CD1c-positive myeloid dendritic cell (primary cell): ENCODE data around the gene C7orf25.

Source experiments
- DNase-seq: peaks from one replicate; pipeline ENCODE4 v3.0.0-alpha.2; 2016; ENCODE audit errors: extremely low spot score

The C7orf25 gene

DNA sequence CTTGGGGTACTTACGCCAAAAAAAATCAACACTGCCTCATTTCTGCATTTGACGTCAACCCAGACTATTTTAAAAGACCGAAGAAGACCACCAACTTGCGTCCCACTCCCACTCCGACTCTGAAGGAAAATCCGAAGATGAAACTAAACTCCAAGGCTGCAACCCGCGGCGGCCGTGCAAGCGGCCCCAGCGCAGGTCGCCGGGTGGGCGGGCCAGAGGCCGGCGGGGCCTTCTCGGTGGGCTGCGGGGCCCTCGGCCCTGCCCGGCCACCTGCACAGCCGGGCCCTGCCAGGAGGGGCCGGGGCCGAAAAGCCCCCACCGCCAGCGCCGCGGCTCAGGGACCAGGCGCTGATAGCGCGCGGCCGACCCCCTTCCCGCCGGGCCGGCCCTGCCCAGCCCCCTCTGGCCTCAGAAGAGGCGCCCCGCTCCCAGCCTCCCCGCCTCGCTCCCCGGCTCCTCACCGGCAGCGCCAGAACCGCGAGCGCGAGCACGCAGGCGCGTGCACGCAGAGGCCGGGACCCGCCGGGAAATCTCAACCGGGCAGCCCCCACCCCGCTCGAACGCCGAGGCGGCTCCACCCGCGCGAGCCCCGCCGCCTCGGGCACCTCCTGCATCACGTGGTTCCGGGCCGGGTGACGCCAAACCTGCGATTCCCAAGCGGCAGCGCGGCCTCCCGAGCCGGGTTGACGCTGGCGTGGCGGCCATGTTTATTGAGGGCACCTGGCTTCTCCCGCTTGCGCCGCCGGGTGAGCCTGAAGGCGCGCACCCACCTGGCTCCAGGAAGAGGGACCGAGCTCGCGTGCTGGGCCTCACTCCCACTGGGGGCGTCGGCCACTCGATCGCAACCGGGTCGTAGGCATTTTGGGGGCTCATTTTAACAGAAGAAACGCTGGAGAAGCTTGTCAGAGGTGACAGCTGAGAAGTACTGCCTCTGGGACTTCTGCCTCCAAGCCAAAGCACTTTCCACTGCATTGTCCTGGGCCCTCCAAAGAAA lies at the start of gene C7orf25:
Gene C7orf25 (minus strand): TSS at position 617 of the 994 bp plus-strand sequence. CDS start 1,170 bp downstream, outside the sequence.
- peak; percentile 97 for DNase-seq

DNA sequence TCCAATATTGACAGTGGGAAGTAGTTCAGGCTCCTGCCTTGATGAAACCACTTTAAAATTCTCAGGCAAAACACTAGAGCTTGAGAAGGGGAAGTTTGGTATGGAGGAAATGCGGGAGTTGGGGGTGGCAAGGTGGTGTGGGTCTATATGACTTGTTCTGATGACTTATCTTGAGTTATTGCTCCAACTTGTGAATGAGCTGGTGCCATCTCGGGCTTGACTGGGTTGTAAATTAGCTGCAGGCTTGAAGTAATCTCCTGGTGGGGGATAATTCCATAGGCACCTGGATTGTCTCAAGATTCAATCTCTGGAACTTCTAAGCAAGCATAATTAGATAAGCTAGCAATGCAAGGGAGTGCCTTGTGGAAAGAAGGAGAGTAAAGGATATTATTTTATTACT lies 49.3 kb upstream of the C7orf25 start:
- no peak for DNase-seq

DNA sequence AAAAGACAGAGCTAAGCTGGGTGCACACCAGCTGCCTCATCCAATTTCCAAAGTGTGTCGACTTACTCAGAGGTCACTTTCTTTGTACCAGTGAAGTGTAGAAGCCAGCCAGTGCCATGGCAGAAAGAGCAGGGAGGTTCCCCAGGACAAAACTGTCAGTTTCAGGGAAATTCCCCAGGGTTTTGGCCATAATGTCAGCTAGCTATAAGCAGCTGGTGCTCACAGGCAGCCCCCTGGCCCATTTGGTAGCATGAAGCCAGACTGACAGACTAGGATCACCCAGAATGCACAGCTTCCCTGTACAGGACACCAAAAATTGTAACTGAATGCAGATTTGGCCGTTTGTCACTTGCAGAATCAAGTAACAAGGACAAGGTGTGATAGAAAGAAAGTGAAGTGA lies 48.9 kb upstream of the C7orf25 start:
- DNase-seq: no peak

DNA sequence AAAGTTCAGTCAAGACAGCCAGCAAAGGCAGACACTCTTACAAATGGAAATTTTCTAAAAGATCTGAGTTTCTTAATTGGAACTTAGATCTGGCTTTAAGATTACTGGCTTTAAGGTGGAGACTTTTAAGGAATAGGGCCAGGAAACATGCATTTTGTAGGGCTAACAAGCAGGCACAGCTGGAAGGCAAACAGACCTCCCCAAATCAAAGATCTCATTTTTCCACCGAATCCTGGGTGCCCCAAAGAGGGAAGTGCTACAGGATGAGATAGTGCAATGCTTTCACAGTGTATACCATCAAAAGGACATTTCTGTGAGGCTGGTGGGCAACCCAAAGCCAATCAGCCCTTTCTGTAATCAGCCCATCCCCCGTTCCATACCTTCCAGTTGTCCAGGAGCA lies 47.7 kb upstream of the C7orf25 start:
- no peak for DNase-seq

DNA sequence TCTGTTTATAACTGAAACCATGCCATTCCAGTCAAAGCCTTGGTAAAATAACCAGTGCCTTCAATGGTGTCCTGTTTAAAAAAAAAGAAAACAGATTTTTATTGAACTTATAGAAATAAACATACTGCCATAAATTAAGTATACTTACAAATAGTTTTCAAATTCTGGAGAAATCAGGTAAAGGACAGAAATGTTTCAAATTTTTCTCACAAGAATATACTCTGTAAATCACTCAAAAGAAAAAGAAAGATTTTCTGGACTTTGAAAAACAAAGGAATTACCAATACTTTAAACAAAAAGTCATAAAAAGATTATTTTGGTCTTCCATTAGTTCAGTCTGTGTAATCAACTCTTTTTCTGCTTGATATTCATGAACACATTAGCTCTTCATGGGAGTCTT lies 44.2 kb upstream of the C7orf25 start:
- DNase-seq: no peak

DNA sequence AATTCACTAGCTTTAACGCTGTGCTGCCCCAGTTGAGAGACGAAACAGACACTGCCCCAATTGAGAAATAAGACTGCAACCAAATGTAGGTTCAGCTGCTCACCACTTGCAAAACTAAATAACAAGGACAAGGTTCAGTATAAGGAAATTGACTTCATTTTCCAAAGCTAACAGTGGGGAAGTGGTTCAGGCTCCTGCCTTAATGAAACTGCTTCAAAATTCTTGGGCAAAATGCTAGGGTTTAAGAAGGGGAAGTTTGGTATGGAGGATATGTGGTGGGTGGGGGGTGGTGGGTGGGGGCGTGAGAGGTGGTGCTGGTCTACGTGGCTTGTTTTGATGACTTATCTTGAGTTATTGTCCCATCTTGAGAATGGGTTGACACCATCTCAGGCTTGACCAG lies 42.1 kb upstream of the C7orf25 start:
- peak; percentile 64 for DNase-seq

DNA sequence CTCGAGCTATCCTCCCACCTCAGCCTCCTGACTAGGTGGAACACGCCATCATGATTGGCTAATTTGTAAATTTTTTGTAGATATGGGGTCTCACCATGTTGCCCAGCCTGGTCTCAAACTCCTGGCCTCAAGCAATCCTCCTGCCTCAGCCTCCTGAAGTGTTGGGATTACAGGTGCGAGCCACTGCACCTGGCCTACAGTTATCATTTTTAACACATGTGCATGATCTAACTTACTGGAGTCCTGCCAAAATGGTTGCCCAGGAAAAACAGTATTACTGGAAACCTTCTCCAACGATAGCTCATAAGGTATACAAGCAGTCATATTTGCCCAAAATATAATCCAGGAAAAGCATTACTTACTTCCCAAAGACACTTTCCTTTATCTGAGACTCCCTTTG lies 40.5 kb upstream of the C7orf25 start:
- DNase-seq: no peak

DNA sequence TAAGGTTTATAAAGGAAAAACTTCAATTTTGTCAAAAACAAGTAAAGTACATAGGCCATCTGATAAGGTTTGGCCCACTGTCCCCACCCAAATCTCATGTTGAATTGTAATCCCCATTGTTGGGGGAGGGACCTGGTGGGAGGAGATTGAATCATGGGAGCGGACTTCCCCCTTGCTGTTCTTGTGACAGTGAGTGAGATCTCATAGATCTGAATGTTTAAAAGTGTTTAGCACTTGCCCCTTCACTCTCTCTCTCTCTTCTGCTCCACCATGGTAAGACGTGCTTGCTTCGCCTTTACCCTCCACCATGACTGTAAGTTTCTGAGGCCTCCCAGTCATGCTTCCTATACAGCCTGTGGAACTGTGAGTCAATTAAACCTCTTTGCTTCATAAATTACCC lies 38.5 kb upstream of the C7orf25 start:
- DNase-seq: no peak

DNA sequence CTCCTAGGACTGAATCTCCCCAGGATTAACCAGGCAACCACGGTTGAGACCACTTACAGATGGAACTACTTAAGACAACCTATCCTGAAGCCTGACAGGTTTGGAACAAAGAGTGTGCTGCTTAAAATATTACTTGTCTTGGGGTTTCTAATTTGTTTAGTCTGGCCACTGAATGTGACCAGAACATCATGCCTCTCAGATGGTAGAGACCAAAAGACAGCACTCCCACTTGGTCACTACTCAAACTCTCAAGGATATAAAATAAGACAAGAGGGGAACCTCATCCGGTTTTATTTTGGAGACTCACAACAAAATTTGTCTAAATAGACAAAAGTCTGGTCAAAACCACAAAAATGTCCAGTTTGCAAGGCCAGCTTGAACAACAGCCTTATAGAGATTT lies 35.7 kb upstream of the C7orf25 start:
- DNase-seq: no peak

DNA sequence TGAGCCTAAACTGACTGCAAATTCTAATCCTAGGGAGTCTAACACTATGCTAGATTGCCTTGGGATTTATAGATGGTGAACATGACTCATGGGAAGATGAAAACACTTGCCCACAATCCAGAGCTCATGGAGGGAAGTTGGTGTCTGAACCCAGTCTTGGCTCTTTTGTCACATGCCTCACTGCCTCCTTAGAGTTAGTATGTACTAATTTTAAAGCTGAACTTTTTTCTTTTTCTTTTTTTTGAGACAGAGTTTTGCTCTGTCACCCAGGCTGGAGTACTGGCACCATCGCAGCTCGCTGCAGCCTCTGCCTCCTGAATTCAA lies 34.7 kb upstream of the C7orf25 start:
- peak; percentile 27 for DNase-seq

DNA sequence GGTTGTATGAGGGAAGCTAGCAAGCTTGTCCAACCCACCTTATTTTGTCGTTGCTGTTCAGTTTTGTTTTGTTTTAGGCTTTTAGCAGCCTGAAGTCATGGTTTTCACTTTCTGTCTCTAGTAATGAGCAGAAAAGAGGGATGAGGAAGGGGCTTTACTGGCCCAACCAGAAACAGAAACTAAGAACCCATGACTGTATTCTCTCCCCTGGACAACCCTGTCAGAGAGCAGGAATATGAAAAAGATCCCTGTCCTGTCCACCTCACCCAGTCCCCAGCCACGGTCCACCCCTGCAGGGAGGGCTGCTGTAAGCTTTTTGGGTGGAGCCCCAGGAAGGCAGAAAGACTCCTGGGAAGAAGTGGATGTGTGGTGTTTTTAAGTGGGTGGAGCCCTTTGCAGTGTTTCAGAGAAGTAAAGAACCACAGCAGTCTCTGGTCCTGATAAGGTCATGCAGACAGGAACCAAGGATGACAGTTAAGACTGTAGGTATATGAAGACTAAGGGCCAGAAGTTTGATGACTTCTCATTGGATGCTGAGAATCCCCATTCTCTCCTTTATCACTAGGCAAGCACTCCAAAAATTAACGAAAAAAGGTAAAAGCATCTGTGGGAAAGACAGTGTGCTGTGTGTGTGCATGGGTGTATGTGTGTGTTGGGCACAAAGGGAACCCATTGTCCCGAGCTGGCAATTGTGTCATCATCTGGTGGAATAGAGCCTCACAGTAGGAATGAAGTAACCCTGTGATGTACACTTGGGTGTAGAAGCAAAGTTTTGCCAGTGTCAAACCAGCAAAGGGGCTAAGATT lies 34.2 kb upstream of the C7orf25 start:
- peak; percentile 22 for DNase-seq

DNA sequence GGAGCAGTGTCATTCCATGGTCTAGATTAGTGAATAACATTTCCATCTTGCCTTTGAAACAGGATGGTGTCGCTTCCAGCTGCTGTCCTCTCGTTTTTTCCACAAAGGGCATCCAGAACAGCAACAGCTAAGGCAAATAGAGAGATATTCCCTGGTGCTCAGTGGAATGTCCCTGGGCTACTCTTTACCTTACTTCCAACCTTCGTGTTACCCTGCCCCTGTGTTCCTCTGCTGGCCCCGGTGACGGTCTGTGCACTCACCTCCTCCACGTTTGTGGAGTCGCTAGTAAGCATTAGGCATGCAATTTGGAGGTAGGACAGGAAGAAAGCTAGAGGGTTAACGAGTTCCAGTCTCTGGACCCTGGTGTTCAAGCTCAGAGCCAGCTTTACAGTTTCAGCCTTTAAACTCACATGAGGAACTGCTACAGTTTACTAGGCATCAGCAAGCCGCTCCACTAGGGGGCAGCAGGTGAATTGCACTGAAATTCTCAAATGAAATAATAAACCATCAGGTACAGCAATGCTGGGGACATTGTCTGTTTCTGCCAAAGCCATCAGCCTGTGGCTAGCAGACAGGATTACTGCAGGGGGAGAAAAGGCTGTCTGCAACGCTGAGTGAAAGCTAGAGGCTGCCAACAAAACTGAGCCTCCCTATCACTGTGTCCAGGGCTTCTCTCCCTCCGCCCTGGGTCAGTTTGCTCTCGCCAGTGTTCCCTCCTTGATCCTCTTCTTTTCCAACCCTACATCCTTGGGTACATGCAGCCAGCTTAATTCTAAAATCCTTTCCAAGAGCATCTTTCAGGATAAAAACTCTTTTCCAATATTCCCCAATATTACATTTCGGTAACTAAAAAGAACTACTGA lies 29.3 kb upstream of the C7orf25 start:
- peak; percentile 76 for DNase-seq

DNA sequence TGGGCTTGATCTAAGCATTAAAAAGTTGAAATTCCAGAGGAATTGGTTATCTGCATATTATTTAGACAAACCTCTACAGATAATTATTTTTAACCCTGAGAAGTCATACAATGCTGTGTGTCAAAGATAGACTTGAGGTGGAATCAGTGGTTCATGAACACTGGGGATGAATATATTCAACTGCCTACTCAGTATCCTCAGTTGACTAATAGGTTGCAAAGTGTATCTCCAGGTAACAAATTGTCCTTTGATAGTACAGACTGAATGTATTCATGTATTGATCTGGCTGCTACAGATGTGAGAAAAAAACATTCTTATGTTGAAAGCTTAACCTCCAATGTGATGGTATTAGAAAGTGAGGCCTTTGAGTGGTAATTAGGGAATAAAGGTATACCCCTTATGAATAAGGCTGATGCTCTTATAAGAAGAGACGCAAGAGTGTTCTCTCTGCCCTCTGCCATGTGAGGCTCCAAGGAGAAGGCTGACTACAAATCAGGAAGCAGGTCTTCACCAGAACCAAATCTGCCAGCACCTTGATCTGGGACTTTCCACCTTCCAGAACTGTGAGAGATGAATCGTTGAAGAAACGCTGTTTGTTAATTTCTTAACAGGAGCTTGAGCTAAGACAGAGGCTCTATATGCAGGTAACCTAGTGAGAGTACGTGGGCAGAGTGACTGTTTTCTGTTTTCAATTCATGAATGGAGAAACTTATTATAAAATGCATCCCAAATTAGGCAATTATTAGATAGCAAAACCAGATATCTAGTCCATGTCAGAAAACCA lies 27.8 kb upstream of the C7orf25 start:
- no peak for DNase-seq

DNA sequence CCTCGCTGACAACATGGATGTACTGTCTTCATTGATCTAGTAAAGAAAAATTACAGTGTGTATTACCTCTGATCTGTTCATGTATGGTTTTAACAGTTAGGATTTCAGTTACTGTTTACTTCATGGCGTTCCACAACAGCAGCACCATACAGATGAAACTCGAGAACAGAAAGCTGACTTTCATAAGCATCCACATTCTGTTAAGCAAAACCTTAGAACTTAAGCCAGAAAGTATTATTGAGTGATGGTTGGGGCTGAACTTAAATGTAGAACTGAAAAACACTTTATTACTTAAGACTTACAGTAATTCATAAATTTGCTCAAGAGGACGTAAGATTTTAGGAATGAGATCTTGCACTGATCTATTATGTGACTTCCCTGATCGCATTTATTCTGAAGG lies 24.0 kb upstream of the C7orf25 start:
- DNase-seq: no peak

DNA sequence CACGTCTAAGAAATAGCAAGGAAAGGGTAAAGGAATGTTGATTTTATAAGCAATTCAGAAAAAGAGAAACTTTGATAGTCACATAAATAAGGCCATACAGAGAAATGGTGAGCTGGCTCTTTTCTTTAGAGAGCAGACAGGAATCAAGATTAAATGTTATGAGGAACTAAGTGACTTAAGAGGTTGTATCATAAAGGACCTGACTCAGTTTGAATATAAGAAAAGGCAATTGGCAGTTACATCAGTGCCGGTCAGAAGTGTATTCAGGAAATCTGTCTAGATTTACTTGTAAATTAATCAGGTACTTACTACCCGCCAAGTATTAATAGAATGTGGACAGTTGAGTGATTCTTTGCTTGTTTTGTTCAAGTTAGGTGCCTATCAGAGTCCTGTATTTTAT lies 22.4 kb upstream of the C7orf25 start:
- no peak for DNase-seq

DNA sequence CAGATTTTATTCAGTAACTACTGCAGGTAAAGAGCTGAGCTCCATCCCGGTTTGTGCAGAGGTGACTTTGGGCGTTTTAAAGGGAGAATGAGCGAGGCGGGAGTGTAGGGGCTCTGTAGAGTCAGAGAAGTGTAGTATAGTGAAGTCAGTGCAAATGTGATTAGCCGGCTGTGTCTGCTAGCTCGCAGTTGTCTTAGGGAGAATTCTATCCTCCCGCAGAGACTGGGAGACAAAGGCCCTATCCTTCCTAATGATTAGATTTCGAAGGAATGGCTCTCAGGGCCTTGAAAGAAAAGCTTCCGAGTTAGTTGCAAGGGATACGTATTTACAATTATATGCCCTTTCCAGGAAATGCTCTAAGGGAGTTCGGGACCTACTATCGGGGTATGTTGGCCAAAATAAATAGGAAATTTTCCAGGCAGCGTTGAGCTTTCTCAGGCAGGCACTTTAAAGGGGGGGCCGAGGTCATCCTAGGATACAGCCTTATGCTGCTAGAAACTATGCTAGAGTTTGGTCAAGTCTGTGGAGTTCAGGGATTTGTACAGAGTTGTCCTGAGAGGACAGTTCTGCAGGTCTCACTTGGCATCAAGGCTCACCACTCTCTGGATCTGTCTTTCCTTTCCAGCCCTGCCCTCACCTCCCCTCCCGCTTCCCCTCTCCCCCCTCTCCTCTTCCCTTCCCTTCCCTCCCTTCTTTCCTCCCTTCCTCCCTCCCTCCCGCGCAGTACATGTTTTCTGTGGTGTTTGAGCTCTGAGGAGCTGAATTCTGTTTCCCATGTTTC lies 21.1 kb upstream of the C7orf25 start:
- DNase-seq: no peak

DNA sequence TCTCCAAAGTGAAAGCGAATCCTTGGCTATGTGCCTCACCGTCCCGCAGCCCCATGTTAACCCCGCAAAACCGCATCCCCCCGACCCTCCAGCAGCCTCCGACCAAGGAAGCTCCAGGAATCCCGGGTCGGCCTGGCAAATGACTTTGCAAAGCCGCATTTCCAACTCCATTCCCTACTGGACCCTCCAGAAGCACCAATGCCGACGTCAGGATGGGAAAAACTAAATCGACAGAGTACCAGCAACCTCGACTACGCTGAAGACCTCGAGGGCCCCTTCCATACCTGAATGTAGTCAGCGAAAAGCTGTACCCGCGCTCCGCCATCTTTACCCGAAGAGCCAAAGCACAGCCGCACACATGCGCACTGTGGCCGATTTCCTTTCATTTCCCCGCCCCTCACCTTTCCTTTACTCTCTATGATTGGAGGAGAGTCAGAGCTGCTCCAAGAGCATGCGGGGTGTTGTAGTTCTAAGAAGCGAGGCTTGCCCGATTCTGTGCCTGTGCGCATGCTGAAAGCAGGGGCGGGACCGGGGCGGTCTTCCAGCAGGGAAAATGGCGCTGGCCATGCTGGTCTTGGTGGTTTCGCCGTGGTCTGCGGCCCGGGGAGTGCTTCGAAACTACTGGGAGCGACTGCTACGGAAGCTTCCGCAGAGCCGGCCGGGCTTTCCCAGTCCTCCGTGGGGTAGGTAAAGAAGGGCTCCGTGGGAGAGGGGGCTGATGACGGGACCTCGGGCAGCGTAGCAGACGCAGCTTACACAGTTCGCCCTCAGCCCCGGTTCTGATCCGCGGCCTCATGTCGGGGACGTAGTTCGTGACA lies 20.2 kb upstream of the C7orf25 start, which contains the start of the genes MRPL32 and PSMA2:
Gene MRPL32 (plus strand): TSS at position 543 of the 818 bp plus-strand sequence. CDS start 11 bp downstream, at position 554.
Gene PSMA2 (minus strand): TSS at position 341 of the 818 bp plus-strand sequence. CDS start 16 bp downstream, at position 325.
- DNase-seq: peak; percentile 99

DNA sequence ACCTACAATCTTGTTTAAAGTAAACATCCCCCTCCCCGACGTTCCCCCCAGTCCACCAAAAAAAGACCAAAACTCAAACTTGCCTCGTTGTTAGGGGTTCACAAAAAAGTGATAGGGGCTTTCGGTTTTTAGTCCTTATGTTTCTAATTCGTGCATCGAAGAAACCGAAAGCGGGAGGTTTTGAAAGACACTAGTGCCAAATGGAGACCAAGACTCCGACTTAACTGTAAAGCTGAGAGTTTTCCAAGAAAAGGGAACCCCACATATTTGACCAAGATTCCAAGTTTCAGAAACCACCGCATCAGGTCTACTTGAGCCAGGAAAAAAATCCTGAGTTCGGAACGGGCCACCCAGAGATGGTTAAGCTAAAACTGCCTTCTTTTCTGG lies 19.6 kb upstream of the C7orf25 start:
- peak; percentile 37 for DNase-seq

DNA sequence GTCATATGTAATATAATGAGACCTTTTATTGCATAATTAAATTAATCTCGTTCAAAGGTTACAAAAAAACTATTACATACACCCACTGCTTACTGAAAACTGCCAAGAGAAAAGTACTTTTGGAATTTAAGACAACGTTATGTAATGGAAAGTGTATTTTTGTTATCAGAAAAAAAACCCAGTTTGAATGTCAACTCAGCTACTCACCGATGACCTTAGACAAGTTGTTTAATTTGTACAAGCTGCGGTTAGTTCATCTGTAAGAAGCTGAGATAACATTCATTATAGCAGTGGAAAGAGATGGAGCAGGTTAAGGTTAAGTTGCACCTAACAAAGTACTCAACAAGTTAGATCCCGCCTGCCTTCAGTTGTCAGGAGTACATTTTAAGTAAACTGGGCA lies 19.0 kb upstream of the C7orf25 start:
- no peak for DNase-seq
